Tibial artery (tissue), 4 donors: ENCODE measurements around the gene NEK1.

Experiments used
- DNase-seq, 2 donors: peaks; one replicate each; pipeline ENCODE4 v3.0.0-alpha.2; 2019
- H3K27ac ChIP-seq, 2 donors: fragments of 200-600 bp; sonication (generic) in 1 of 2; 1 replicate in 1 of 2; 2 replicates in 1 of 2; pipeline ENCODE4 v1.5.1; 2018 to 2019; ENCODE audit warnings: mild to moderate bottlenecking in 1 of 2
- H3K27me3 ChIP-seq, 2 donors: fragments of 200-600 bp; sonication (generic) in 1 of 2; one replicate each; pipeline versions ENCODE4 v1.5.1 to v1.6.0; 2016 to 2019
- H3K36me3 ChIP-seq, 3 donors: fragments of 200-600 bp; sonication (generic) in 2 of 3; one replicate each; pipeline ENCODE4 v1.5.1; 2016 to 2019; ENCODE audit warnings: mild to moderate bottlenecking in 2 of 3
- H3K4me1 ChIP-seq, 4 donors: fragments of 200-600 bp; sonication (generic) in 2 of 4; 1 replicate in 3 of 4; 2 replicates in 1 of 4; pipeline ENCODE4 v1.5.1; 2016 to 2019
- H3K4me3 ChIP-seq, 2 donors: fragments of 200-600 bp; sonication (generic) in 1 of 2; 1 replicate in 1 of 2; 2 replicates in 1 of 2; pipeline ENCODE4 v1.5.1; 2018 to 2019; ENCODE audit warnings: mild to moderate bottlenecking in 2 of 2
- H3K9me3 ChIP-seq, 3 donors: fragments of 200-600 bp; sonication (generic) in 1 of 3; one replicate each; pipeline ENCODE4 v1.5.1; 2016 to 2019
- CTCF ChIP-seq, 2 experiments: fragments of 200-600 bp in 1 of 2; fragments of 450-650 bp in 1 of 2; IDR thresholded peaks; one replicate each; pipeline ENCODE4 v1.5.1; 2017 to 2019; ENCODE audit warnings: antibody characterized with exemption in 2 of 2, mild to moderate bottlenecking in 1 of 2, moderate library complexity in 1 of 2
- intact Hi-C: fragments of 100-400 bp; cut with DNase I; formaldehyde crosslinking; loops from one replicate; pipeline ENCODE4 v1.15.0; 2023; ENCODE audit warnings: low total_unique reads

Gene NEK1

GRCh38 chr4:169650227-169650936 lies 38.0 kb upstream of the NEK1 start:
- Histone ChIP-seq H3K27ac (no peak overlapping the region), H3K4me3 (no peak overlapping the region), H3K4me1 (peaks cover 0 to 15% (median 10%) of the 10 kb centered on the region in 4 donors), H3K9me3 (no peaks in the 10 kb centered on the region), H3K36me3 (peaks cover 0 to 4% (median 0%) of the 10 kb centered on the region in 3 donors), H3K27me3 (no peaks in the 10 kb centered on the region)
- no peak for TF ChIP-seq CTCF (IDR thresholded peaks at IDR 0.05)
- intact Hi-C loops: no loop called here
- DNase-seq: no peak

GRCh38 chr4:169649545-169650226 lies 37.3 kb upstream of the NEK1 start:
- H3K36me3 ChIP-seq: peaks cover 0 to 7% (median 0%) of the 10 kb centered on the region in 3 donors
- no peak overlapping the region for H3K27ac ChIP-seq
- no peak for TF ChIP-seq CTCF (IDR thresholded peaks at IDR 0.05)
- intact Hi-C loops: no loop called here
- no peak overlapping the region for H3K4me3 ChIP-seq
- peaks cover 0 to 15% (median 10%) of the 10 kb centered on the region in 4 donors for H3K4me1 ChIP-seq
- no peak for DNase-seq
- no peaks in the 10 kb centered on the region for H3K9me3 ChIP-seq
- H3K27me3 ChIP-seq: no peaks in the 10 kb centered on the region

- intact Hi-C loops: no loop called here
- TF ChIP-seq CTCF (IDR thresholded peaks at IDR 0.05): no peak
- no peak for DNase-seq
- Histone ChIP-seq H3K36me3 (peaks cover 5 to 31% (median 5%) of the 10 kb centered on the region in 3 donors), H3K27me3 (no peaks in the 10 kb centered on the region), H3K4me1 (peaks cover 0 to 13% (median 9%) of the 10 kb centered on the region in 4 donors), H3K4me3 (no peak overlapping the region), H3K9me3 (no peaks in the 10 kb centered on the region), H3K27ac (no peak overlapping the region)
These were observed 33.2 kb upstream of the NEK1 start for GRCh38 chr4:169645627-169646026.

GRCh38 chr4:169644802-169645201 lies 32.4 kb upstream of the NEK1 start:
- H3K27ac ChIP-seq: no peak overlapping the region
- H3K4me1 ChIP-seq: peaks cover 0 to 5% (median under 1%) of the 10 kb centered on the region in 4 donors
- H3K9me3 ChIP-seq: no peaks in the 10 kb centered on the region
- peaks cover 5 to 31% (median 8%) of the 10 kb centered on the region in 3 donors for H3K36me3 ChIP-seq
- no peak for DNase-seq
- TF ChIP-seq CTCF (IDR thresholded peaks at IDR 0.05): no peak
- no peaks in the 10 kb centered on the region for H3K27me3 ChIP-seq
- no peak overlapping the region for H3K4me3 ChIP-seq
- intact Hi-C loops: no loop called here

- Histone ChIP-seq H3K27me3 (no peaks in the 10 kb centered on the region), H3K4me3 (no peak overlapping the region), H3K36me3 (peaks cover 10 to 43% (median 21%) of the 10 kb centered on the region in 3 donors), H3K27ac (no peak overlapping the region), H3K9me3 (no peaks in the 10 kb centered on the region), H3K4me1 (no peaks in the 10 kb centered on the region)
- TF ChIP-seq CTCF (IDR thresholded peaks at IDR 0.05): no peak
- intact Hi-C loops: no loop called here
- no peak for DNase-seq
These were observed 28.0 kb upstream of the NEK1 start for GRCh38 chr4:169640261-169640870.
